Measurements from ENCODE around the gene TRIM60.

The TRIM60 gene

GRCh38 chr4:165077034-165077578, 45.3 kb downstream of the TRIM60 start:
- TF ChIP-seq POLR2AphosphoS5 (IDR thresholded peaks at IDR 0.05; ENCODE audit: low read depth, low read length), result no peak
- TF ChIP-seq TAF1 (IDR thresholded peaks at IDR 0.05; ENCODE audit: borderline replicate concordance, insufficient read depth, low read length), result no peak
- TF ChIP-seq REST (IDR thresholded peaks at IDR 0.05; ENCODE audit: insufficient read depth in 1 of 2, low read depth in 2 of 2, low read length in 2 of 2), result no peak
- no peak for TF ChIP-seq FOXP2 (optimal IDR thresholded peaks at IDR 0.05; ENCODE audit: borderline replicate concordance, extremely low read depth, extremely low read length, insufficient read depth)
- no peak for TF ChIP-seq SIN3A (IDR thresholded peaks at IDR 0.05; ENCODE audit: borderline replicate concordance, insufficient read depth, low read length)

- TF ChIP-seq SIN3A (IDR thresholded peaks at IDR 0.05; ENCODE audit: borderline replicate concordance, insufficient read depth, low read length) (no peak), POLR2AphosphoS5 (IDR thresholded peaks at IDR 0.05; ENCODE audit: low read depth, low read length) (no peak), REST (IDR thresholded peaks at IDR 0.05; ENCODE audit: insufficient read depth in 1 of 2, low read depth in 2 of 2, low read length in 2 of 2) (no peak), TAF1 (IDR thresholded peaks at IDR 0.05; ENCODE audit: borderline replicate concordance, insufficient read depth, low read length) (no peak), FOXP2 (optimal IDR thresholded peaks at IDR 0.05; ENCODE audit: borderline replicate concordance, extremely low read depth, extremely low read length, insufficient read depth) (no peak)
These were observed 47.7 kb downstream of the TRIM60 start for GRCh38 chr4:165079476-165079875.

GRCh38 chr4:165085946-165086345, 54.1 kb downstream of the TRIM60 start:
- TF ChIP-seq REST (IDR thresholded peaks at IDR 0.05; ENCODE audit: insufficient read depth in 1 of 2, low read depth in 2 of 2, low read length in 2 of 2), result no peak
- no peak for TF ChIP-seq FOXP2 (optimal IDR thresholded peaks at IDR 0.05; ENCODE audit: borderline replicate concordance, extremely low read depth, extremely low read length, insufficient read depth)

GRCh38 chr4:165088366-165088765, 56.6 kb downstream of the TRIM60 start:
- no peak for TF ChIP-seq SIN3A (IDR thresholded peaks at IDR 0.05; ENCODE audit: borderline replicate concordance, insufficient read depth, low read length)
- no peak for TF ChIP-seq FOXP2 (optimal IDR thresholded peaks at IDR 0.05; ENCODE audit: borderline replicate concordance, extremely low read depth, extremely low read length, insufficient read depth)
- TF ChIP-seq POLR2AphosphoS5 (IDR thresholded peaks at IDR 0.05; ENCODE audit: low read depth, low read length), result no peak
- TF ChIP-seq REST (IDR thresholded peaks at IDR 0.05; ENCODE audit: insufficient read depth in 1 of 2, low read depth in 2 of 2, low read length in 2 of 2), result no peak
- no peak for TF ChIP-seq TAF1 (IDR thresholded peaks at IDR 0.05; ENCODE audit: borderline replicate concordance, insufficient read depth, low read length)

Data from PFSK-1 (cell line).